NCI-H2029 (cell line): ENCODE measurements around the gene SLC2A10.
A peak's percentile ranks its signal among the peaks of the same experiment; 100 is the strongest.

ENCODE experiments used
- DNase-seq: peaks from one replicate; lab custom pipeline; 2025; lab: John Stamatoyannopoulos, UW

The SLC2A10 gene

DNA sequence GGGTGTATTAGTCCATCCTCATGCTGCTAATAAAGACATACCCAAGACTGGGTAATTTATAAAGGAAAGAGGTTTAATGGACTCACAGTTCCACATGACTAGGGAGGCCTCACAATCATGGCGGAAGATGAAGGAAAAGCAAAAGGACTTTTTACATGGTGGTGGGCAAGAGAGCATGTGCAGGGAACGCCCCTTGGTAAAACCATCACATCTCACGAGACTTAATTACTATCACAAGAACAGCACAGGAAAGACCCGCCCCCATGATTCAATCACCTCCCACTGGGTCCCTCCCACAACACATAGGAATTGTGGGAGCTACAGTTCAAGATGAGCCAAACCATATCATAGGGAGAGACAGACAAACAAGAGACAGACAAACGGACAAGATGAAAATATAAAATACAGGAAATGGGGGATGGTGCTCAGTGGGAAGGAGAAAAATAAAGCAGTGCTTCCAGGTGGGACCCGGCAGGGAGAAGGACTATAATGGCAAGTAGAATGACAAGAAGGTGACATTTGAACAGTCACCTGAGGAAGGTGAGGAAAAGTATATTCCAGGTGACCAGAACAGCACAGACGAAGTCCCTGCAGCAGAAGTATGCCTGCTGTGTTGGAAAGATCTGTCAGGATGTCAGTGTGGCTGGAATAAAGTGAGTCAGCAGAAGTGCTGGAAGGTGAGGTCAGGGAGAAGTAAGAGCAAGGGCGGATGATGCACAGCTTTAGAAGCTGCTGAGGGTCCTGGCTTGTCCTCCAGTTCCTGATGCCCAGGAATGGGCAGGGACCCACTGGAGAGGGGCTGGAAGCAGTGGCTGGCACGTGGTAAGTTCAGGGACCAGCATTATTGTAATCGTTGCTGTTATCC lies 61.1 kb downstream of the SLC2A10 start:
- DNase-seq, result no peak

- DNase-seq, result no peak
These were observed 61.7 kb downstream of the SLC2A10 start for GRCh38 chr20:46771195-46771588.

GRCh38 chr20:46772901-46773300 lies 63.5 kb downstream of the SLC2A10 start:
- DNase-seq, result no peak

- DNase-seq, result no peak
These were observed 64.2 kb downstream of the SLC2A10 start for GRCh38 chr20:46773680-46774079.

- peak; percentile 49 for DNase-seq
These were observed 64.8 kb downstream of the SLC2A10 start for GRCh38 chr20:46774236-46774635.

GRCh38 chr20:46774943-46775560 lies 65.6 kb downstream of the SLC2A10 start:
- DNase-seq, result no peak

- DNase-seq, result no peak
These were observed 66.4 kb downstream of the SLC2A10 start for GRCh38 chr20:46775806-46776205.

DNA sequence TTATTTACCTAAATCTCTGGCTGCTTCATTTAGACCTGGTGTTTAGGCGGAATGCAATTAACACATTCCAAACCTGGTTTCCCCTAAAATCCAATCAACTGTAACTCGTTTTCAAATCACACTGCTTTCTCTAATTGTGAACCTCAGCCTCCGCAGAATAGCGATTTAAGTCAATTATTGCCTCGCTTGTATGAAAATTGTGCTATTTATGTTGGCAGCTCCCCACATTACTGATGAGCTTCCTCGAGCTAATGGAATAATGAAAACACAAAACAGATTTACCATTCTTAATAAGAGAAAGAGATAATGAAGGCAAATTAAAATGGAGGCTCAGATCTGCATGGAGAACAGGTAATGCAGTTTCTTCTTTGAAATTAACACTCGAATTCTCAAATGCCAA lies 67.9 kb downstream of the SLC2A10 start:
- no peak for DNase-seq

- DNase-seq, result no peak
These were observed 70.4 kb downstream of the SLC2A10 start for GRCh38 chr20:46779831-46780230.

GRCh38 chr20:46784436-46785127 lies 75.1 kb downstream of the SLC2A10 start:
- DNase-seq, result no peak
